ENCODE results near the gene HOXB13. TPM values are rescaled to one million over a fixed set of nuclear protein-coding genes. Genes with fewer than 3 reads are reported as not detected.

The HOXB13 gene
- total RNA-seq, 4 donors from 2014 or later, result not detected

DNA sequence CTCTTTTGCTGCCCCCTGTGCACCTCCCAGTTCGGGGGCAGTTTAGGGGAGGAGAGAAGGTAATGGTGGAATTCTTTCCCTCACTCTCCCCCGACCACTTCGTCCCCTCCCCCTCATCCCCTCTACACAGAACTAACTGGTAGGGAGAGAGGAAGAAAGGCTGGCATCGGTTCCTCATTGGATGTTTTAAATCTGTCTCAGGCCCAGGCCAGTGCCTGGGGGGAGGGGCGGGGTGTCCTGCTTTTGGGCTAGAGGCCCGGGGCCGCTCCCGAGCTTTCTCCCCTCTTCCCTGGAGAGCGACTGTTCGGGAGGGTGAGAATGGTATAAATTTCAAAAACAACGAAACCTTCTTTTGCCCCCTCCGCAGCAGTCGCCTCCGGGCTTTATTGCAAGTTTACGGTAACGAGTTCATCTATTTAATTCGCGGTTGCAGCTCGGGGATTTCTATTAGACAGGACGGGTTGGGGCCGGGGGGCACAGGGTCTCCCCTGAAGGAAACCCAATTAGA is 5.6 kb downstream of the HOXB13 start, which contains the start of gene PRAC2:
TSS of gene PRAC2 (plus strand) at position 271 of the 508 bp plus-strand sequence. CDS start 1,226 bp downstream, outside the sequence.
- Histone ChIP-seq H3K4me1 (peaks cover 0 to 24% of the 10 kb centered on the region in 2 donors), H3K4me3 (no peak within 1 kb of the TSS), H3K27ac (no peak within 1 kb of the TSS), H3K27me3 (peaks cover 99 to 100% (median 100%) of the 10 kb centered on the region in 3 donors), H3K9me3 (no peaks in the 10 kb centered on the region), H3K36me3 (no peaks in the 10 kb centered on the region)
- in situ Hi-C loops (cut with MboI; ENCODE audit: low sequenced_read_pairs in 4 of 4) (loop anchor here in 2 of 4 donors (10.0 to 25.0 kb wide), 2 partner anchors 162 to 314 kb away; no protein-coding TSS in a partner anchor), intact Hi-C loops (cut with DNase I; ENCODE audit: low total_unique reads) (no loop called here)
- TF ChIP-seq CTCF (IDR thresholded peaks at IDR 0.05 in 4 of 5, conservative IDR thresholded peaks at IDR 0.05 in 1 of 5) (no peak), POLR2A (IDR thresholded peaks at IDR 0.05) (no peak)
- no peak for ATAC-seq
- no peak for DNase-seq

DNA sequence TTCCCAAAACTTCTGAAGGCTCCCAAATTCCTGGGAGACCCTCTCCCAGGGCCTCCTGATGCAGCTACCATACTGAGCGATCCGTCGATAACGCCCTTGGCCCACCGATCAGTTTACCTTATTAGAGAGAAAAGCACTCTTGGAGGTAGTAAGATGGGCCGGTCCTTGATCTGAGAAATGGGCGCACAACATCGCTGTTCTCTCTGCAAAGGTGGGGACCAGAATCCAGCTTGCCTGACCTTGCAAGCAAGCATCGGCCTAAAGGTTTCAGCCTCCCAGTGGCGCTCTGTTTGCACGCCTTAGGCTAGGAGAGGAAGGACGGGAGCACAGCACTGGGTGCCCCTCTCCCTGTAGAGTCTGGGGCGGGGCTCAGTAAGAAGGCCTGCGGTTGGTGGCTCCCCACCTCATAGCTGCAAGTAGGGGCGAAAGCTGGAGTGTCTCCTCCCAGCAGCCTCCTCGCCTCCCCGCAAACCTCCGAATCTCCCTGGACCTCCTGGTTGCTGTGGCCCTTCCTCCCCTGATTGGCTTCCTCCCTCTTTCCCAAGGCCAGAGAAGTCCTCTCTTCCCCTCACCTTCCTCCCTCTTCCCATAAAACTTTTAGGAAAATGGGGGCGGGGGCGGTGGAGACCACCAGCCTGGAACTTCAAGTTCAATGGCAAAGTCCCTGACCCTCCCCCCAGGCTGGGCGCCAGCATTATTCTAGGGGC is 6.2 kb downstream of the HOXB13 start, which contains the start of gene PRAC1:
TSS of gene PRAC1 (minus strand) at position 318 of the 707 bp plus-strand sequence. CDS start at position 192, 126 bp downstream.
- TF ChIP-seq POLR2A (IDR thresholded peaks at IDR 0.05), result no peak
- no peak for TF ChIP-seq CTCF (IDR thresholded peaks at IDR 0.05 in 4 of 5, conservative IDR thresholded peaks at IDR 0.05 in 1 of 5)
- Histone ChIP-seq H3K9me3 (no peaks in the 10 kb centered on the region), H3K27me3 (peaks cover 99 to 100% (median 100%) of the 10 kb centered on the region in 3 donors), H3K4me1 (peaks cover 0 to 24% of the 10 kb centered on the region in 2 donors), H3K4me3 (no peak within 1 kb of the TSS), H3K36me3 (no peaks in the 10 kb centered on the region), H3K27ac (no peak within 1 kb of the TSS)
- ATAC-seq (no peak), DNase-seq (no peak)
- intact Hi-C loops (cut with DNase I; ENCODE audit: low total_unique reads) (no loop called here), in situ Hi-C loops (cut with MboI; ENCODE audit: low sequenced_read_pairs in 4 of 4) (loop anchor here in 2 of 4 donors (10.0 to 25.0 kb wide), 2 partner anchors 162 to 315 kb away; no protein-coding TSS in a partner anchor)

DNA sequence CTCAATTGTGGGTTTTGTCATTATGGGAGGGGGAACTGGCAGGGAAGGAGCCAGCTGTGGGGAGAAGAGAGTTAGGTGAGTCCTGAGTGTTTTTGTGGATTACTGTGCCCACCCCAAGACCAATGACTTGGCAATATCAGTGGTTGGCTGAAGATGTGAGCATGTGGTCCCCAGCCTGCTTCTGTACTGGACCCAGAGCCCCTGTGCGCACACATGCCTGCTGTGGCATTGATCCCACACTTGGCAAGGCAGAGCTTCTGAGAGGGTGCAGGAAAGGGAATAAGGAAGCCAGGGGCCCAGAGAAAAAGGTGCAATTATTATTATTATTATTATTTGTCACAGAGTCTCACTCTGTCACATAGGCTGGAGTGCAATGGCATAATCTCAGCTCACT is 7.5 kb downstream of the HOXB13 start:
- Histone ChIP-seq H3K4me3 (no peak overlapping the region), H3K36me3 (no peaks in the 10 kb centered on the region), H3K9me3 (no peaks in the 10 kb centered on the region), H3K4me1 (peaks cover 0 to 24% of the 10 kb centered on the region in 2 donors), H3K27ac (no peak overlapping the region), H3K27me3 (peaks cover 98 to 100% (median 99%) of the 10 kb centered on the region in 3 donors)
- TF ChIP-seq CTCF (IDR thresholded peaks at IDR 0.05 in 4 of 5, conservative IDR thresholded peaks at IDR 0.05 in 1 of 5) (no peak), POLR2A (IDR thresholded peaks at IDR 0.05) (no peak)
- in situ Hi-C loops (cut with MboI; ENCODE audit: low sequenced_read_pairs in 4 of 4) (loop anchor here in 2 of 4 donors (10.0 to 25.0 kb wide), 2 partner anchors 164 to 316 kb away; no protein-coding TSS in a partner anchor), intact Hi-C loops (cut with DNase I; ENCODE audit: low total_unique reads) (no loop called here)
- DNase-seq (no peak), ATAC-seq (no peak)

DNA sequence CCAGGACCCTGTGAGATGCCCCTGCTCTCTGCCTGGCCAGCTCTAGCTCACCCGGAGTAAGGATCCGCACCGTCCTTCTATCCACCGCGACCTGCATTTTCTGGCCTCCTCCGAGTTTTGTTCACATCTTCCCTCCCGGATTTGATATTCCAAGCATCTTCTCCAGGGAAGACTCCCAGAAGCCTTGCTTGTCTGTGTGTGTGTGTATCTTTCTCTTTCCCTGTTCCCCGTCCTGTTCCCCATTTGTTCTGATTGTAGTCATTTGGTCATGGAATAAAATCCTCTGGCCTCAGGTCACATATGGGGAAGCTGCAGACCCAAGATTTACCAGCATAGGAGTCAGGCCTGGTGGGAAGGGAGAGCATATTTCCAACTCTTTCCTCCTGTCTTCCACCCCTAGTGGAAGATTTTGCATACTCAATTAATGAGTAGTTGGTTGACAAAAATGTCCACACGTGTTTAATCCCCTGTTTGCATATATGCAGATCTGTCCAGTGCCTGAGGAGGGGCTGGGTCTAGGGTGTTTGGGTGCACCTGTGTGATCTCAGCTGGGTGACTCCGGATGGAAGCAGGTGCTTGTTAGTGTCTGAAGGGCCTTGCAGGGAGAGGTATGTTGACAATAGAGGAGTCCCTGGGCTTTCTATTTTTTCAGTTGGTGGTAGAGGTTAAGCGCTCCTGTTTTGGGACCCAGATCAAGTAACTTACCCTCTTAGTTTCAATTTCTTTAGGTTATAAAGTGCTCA is 8.1 kb downstream of the HOXB13 start:
- no peak for DNase-seq
- in situ Hi-C loops (cut with MboI; ENCODE audit: low sequenced_read_pairs in 4 of 4) (loop anchor here in 2 of 4 donors (10.0 to 25.0 kb wide), 2 partner anchors 164 to 317 kb away; no protein-coding TSS in a partner anchor), intact Hi-C loops (cut with DNase I; ENCODE audit: low total_unique reads) (no loop called here)
- Histone ChIP-seq H3K27me3 (peaks cover 96 to 100% (median 99%) of the 10 kb centered on the region in 3 donors), H3K27ac (no peak overlapping the region), H3K36me3 (no peaks in the 10 kb centered on the region), H3K4me3 (no peak overlapping the region), H3K9me3 (no peaks in the 10 kb centered on the region), H3K4me1 (peaks cover 0 to 24% of the 10 kb centered on the region in 2 donors)
- ATAC-seq, result no peak
- TF ChIP-seq POLR2A (IDR thresholded peaks at IDR 0.05) (no peak), CTCF (IDR thresholded peaks at IDR 0.05 in 4 of 5, conservative IDR thresholded peaks at IDR 0.05 in 1 of 5) (no peak)
